Cerebellar cortex (tissue), 1 donor: Measurements from ENCODE around the gene CCDC9B.

Source experiments
- DNase-seq: peaks from one replicate; pipeline ENCODE4 v3.0.0-alpha.2; 2015; ENCODE audit warnings: low spot score

The CCDC9B gene

DNA sequence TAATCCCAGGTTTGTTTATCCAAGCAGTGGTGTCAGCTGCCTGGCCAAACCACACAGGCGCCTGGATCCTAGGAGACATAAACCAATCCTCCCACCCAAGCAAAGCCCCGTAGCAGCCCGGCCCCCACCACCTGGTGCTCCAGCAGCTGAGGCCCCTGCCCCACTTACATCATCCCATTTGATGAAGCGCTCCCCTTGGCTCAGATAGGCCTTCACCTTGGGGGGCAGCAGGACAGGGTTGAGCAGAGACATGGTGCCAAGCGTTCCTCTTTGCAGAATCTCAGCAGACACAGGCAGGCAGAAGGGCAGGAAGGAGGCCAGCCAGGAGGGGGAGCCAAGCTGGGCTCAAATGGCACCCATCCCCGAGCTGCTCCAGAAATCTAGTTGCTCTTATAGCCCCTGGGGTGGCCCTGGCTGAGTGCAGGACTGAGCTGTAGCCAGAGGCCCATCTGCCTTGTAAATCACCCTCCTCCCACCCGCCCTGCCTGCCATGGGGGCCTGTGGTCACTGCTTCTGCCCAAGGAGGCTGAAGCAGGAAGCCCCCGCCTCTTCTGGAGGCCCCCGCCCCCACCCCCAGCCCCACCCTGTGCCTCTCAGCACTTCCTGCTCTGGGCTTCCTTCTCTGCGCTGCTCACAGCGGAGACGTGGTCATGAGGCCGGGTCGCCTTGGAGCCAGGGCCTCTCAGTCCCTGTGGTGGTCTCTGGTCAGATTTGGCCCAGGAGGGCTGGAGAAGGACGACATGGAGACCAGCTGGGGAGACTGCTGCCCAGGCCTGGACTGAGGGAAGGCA is 33.1 kb downstream of the CCDC9B start, which contains the start of gene PLCB2:
Gene PLCB2 (minus strand): TSS at position 515 of the 791 bp plus-strand sequence. CDS start 263 bp downstream, at position 252.
- peak; percentile 48 for DNase-seq

DNA sequence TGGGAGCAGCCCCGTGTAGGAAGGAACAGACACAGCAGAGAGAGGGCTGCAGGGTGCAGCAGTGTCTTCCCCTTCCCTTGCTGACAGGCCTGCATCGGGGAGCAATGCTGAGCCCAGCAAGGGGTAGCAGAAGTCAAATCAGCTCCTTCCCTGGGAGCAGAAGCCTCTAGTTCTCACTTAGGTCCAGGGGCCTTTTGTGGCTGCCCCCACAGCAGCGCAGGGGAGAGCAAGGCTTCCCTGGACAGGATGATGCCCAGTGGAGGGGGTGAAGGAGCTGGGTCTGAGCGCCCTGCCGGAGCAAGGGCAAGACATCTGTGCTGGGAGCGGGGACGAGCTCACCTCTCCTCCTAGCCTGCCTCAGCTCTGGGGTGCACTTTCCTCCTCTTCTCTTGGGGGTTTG is 33.8 kb downstream of the CCDC9B start:
- no peak for DNase-seq

DNA sequence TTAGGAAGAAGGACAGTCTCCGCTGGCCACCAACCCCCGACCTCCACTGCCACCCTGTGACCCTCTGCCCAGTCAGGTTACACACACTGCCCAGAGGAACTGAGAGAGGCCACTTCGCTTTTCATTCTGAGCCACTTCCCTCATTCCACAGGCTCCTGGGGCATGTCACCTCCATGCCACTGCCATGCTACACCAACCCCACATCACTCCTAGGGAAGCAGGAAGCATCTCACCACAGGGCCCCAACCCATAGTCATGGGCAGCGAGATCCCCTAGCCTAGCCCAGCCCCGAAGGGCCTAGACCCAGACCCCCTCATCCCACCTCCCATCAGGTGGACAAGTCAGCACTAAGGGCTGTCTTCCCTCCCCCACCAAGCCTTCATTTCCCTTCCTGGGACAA is 34.4 kb downstream of the CCDC9B start:
- no peak for DNase-seq

DNA sequence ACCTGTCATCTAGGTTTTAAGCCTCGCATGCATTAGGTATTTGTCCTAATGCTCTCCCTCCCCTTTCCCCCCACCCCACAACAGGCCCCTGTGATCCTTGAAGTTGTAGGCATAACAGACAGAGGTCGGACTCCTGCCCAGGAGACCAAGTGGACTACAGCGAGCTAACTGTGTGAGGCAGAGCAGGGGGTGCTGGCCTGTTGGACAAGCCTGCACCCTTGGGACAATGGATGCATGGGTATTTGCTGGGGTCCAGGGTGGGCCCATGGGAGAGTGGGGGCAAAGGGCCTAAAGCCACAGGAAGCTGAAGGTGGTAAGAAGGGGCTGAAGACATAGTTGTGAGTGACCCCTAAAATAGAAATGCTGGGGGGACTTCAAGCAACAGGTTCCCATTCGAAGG is 35.5 kb downstream of the CCDC9B start:
- no peak for DNase-seq

DNA sequence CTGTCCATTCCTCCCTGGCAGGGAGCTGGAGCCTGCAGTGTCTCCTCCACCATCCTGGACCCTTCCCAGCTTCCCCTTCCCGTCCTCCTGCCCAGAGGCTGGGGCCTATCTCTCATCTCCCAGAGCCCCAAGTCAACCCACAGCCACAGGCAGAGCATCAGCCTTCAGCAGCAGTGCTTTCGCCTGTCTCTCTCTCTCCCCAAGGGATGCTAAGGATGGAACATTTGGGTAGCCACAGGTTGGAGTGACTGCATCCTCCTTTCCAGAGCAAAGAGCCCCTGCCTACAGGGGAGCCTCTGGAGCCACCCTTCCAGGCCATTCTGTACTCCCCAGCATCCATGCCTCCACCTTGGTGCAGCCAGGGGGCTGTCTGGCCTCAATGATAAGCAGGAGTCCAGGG is 37.2 kb downstream of the CCDC9B start:
- no peak for DNase-seq

DNA sequence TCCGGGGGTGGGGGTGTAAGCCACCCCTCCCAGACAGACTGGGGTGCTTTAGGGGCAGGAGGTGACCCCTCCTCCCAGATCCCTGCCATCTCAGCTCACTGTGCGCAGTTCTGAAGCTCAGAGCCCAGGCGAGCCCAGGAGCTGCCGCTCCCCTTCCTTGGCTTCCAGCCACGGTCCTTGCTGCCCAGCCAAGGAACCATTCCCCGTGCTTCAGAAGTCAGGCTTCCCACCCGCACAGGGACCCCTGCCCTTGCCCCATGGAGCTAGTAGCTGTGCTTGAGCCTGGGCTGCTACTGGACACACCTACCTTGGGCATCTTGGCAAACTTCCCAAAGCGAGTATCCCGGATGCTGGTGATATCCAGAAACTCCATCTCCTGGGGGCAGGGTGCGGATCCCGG is 37.8 kb downstream of the CCDC9B start:
- no peak for DNase-seq

DNA sequence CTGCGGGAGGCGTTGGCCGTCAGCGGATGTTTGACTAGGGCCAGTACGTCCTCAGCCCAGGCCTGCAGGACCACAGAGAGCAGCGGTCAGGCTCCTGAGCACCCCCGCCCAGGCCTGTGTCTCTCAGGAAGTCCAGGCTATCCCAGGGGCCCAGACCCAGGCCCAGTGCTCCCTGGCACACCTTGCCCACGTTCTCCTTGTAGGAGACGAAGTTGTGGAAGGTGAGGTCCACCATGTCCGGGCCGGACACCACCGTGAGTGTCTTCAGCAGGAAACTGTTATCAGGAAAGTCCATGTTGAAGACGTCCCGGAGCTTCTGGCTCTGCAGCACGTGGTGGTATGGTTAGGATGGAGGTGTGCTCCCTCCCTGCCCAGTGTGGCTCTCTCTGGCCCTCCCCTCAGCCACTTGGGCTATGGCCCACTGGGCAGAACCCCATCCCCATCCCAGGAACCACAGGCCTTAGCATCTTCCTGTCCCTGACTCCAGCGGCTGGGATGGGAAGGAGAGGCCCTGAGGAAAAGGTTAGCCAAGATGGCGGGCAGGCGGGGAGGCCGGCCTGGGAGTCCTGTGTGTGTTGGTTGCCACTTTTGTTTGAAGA is 38.4 kb downstream of the CCDC9B start:
- no peak for DNase-seq

DNA sequence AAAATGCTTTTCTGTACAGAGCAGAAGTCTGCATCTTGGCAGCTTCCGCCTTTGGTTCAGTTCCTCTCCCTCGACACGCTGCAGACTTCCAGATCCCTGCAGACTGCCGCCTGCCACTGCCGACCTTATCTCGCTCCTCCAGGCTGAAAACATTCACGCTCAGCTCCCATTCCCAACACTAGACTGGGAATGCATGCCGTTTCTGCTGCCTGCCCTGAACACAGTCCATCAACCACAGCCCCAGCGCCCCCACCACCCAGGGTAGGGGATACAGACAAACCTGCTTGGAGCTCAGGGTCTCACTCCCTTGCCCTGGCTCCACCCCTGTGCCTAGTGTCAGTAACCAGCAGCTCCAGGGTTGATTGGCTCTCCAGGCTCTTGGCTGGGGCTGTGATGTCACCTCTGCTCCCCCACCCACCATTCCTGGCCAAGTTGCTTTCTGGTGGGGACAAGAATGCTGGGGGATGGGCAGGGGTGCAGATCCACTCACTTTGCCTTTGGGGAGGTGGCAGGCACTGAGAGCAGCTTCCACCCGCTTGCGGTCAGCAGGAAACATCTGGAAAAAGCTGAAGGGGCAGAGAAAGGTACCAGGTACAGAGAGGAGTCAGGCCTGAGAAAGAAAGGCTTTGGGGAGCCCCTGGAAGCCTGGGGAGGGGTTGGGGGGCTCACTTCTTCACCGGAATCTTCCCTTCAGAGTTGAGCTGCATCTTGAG is 39.1 kb downstream of the CCDC9B start:
- no peak for DNase-seq

DNA sequence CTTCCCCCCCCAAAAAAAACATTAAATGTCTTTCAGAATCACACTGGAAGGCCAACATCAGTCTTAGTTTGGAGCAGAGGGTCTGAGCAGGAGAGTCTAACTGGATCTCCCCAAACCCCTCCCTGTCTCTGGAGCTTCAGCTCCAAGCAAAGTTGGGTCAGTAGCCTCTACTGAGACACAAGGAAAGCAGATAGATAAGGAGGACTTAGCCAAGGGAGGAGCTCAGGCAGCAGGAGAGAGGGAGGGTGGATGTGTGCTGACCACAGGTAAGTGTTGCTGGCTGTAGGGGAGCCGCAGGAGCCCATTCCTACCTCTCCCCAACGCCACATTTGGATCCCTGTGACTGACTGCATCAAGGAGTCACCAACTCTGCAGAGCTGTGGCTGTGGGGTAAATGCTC is 40.0 kb downstream of the CCDC9B start:
- DNase-seq: no peak

DNA sequence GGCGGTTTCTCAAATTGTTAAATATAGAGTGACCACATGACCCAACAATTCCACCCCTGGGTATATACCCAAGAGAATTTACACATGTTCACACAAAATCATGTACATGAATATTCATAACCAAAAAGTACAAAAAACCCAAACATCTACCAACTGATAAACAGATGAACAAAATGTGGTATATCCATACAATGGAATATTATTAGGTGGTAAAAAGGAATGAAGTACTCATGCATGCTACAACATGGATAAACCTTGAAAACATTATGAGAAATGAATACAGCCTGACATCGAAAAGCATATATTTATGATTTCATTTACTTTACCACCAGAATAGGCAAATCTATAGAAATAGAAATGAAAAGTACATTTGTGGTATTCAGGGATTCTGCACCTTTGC is 40.4 kb downstream of the CCDC9B start:
- DNase-seq: no peak

DNA sequence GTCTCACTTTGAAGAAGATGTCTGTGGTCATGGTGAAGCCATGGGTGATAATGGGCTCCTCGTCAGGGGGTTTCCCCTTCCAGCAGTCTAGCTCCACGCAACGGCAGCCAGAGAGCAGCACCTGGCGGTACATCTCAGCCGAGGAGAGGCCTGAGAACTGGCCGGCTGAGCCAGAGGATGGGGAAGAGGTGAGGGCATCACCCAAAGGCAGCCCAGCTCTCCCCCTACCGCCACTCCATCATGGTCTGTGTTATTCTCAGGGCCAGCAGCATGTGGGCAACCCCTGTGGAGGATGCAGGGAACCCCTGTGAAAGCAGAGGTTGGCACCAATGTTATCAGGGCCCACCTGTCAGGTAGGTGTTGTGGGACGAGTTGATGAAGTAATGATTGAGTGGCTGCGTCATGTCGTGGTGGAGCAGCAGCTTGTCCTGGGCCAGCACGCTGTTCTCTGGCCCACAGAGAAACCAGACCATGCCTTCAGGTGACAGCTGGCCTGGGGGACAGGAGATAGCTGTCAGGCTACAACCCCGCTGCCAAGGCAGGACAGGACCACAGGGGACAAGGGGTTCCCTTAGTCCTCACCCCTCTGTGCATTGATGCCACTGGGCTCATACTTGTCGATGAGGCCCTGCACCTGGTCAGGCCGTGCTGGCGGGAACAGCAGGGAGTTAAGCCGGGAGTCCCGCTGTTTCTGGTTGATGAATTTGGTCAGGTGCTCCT is 42.4 kb downstream of the CCDC9B start:
- no peak for DNase-seq

DNA sequence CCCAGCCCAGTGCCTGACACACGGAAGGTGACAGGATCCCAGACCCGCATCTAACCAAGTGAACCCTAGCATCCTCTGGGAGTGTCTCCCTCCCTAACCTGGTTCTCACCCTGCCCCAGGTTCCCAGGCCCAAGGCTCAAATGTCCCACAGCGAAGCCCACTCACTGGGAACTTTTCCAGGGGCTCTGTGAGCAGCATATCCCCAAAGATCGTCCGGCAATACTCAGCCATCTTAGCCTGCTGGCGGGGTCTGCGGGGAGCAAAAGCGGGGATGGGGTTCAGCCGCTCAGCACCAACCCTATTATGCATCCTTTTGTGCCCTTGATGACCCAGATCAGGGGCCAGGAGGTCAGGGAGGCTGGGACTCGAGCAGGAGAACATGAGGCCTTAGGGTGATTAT is 43.4 kb downstream of the CCDC9B start:
- no peak for DNase-seq

DNA sequence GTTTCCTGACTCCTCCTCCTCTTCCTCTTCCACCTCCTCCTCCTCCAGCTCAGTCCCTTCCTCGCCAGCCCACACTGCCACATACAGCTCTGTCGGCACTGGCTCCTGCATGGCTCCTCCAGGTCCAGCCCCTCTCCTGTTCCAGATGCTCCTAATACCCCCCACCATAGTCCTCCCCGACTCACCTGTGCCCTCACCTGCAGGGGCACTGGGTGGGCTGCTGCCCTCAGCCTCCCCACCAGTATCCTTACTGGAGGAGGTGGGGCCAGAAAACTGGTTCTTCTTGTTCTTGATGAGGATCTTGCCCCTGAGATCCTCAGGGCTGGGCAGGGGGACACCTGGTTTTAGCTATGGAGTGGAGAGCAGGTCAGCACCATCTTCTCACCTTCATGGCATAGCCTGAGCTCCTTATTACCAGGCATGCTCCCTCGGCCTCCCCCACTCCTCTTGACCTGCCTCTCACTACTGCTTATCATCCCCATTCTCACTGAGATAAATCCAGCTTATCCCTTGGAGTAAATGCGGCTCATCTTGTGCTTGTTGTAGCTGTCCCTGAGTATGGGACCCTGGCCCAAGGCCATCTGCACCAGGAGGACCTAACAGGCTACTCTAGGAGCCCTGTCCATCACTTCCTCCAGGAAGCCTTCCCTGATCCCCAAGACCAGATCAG is 44.0 kb downstream of the CCDC9B start:
- DNase-seq: no peak

DNA sequence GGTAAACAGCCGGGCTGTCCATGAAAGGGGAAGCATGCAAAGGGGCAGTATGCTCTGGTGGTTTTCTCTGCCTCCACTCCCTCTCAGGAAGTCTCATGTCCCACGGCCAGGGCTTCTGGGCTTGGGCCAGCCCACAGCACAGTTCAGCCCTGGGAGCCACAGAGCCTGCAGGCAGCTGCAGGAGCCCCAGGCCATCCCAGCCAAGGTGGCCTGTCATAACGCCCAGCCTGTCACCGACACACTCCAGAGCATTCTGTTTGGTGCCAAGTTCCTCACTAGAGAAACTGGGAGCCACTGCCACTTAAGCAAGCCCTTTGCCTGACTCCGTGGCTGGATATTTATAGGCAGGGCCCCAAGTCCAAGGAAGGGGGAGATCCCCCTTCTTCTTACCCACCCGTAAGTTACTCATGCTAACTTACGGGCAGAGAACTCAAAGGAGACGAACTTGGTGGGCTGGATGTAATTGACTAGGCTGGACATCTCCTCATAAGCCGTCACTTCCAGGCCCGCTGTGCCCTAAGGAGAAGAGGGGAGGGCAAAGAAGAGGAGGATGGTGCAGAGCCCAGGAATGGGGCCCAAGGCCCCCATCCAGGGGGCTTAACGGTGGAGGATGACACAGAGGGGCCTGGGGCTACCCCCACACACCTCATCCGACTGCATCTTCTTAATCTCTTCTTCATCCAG is 44.7 kb downstream of the CCDC9B start:
- no peak for DNase-seq

DNA sequence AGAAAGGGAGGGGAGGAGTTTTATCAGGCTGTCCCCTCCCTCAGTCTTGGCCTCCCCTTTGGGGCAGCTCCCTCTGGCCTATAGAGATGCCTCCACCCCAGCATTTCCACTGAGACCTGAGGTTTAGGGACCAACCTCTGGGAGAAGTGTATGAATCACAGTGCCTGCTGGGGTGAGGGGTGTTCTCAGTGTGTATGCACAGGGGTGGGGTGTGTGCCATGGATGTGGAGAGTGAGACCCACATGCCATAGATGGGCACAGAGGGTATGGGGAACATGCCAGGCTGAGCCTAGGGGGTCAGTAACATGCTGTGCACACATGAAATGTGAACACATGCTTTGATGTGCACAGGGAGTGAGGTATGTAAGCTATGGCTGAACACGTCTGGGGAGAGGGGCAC is 45.4 kb downstream of the CCDC9B start:
- DNase-seq: no peak

DNA sequence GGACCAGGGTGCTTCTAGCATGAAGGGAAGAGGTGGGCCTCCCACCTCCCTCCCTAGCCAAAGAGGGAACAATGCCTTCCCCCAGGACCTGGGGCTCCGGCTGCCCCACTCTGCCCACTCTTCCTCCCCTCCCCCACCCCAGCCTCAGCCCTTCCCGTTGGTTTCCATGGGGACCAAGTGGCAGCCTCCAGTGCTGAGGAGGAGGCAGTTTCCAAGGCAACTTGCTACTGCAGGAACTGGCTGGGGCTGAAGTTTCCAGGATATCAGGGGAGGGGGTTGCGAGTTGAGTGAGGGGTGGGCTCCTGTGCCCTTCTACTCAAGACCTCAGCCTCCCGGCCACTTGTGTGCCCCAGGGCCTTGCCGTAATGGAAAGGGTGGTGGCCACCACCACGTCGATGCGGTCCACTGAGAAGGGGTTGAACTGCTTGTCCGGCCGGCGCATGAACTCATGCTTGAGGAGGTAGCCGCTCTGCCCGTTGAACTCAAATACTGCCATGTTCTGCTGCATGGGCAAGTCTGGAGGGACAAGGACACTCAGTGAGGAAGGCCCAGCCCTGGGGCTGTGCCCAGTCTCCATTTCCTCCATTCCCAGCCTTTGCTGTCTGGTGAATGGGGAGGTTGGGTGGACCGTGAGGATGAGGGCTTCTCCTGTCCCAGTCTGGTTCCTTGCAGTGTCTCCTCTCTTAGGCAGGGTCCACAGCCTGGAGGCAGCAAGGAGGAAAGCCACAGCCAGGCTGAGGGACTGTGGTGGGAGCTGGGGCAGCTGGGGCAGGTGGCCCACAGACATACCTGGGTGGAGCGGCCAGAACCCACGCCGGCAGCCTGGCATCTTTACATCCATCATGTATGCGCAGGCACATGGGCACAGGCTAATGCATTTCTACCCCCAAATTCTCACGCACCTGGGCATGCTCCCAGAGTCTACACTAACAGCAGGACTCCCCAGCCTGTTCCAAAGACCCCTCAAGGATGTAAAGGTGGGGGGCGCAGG is 46.5 kb downstream of the CCDC9B start:
- no peak for DNase-seq

DNA sequence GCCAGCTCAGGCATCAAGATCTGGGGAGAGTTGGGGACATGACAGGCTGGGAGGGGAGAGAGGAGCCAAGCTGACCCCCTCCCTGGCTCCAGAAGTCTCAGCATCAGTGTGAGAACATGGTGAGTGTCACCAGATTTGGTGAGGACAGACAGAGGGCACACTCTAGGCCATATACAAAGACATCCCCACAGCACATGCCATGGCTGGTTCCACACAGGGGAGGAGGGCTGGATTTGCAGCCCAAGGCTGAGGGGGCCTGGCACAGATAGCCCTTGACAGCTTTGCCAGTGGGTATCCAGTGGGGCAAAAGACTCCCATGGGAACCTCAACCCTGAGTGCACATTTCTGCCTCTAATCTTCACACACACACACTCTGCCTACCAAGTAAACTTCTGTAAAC is 47.7 kb downstream of the CCDC9B start:
- DNase-seq: no peak

DNA sequence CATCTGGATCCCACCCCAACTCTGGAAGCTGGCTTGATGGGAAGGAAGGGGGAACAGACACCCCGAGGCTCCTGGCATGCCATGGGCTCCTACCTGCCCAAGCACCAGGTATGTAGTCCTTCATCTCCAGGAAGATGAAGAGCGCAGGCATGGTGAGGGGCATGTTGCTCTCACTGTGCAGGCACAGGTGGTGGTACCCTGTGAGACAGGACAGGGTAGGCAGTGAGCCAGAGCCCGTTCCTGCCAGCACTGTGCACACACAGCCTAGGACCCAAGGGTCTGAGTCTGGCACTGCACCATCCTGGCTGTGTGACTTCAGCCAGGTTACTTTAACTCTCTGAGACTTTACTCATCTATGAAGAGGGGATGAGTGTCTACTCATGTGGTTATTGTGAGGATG is 48.5 kb downstream of the CCDC9B start:
- no peak for DNase-seq

DNA sequence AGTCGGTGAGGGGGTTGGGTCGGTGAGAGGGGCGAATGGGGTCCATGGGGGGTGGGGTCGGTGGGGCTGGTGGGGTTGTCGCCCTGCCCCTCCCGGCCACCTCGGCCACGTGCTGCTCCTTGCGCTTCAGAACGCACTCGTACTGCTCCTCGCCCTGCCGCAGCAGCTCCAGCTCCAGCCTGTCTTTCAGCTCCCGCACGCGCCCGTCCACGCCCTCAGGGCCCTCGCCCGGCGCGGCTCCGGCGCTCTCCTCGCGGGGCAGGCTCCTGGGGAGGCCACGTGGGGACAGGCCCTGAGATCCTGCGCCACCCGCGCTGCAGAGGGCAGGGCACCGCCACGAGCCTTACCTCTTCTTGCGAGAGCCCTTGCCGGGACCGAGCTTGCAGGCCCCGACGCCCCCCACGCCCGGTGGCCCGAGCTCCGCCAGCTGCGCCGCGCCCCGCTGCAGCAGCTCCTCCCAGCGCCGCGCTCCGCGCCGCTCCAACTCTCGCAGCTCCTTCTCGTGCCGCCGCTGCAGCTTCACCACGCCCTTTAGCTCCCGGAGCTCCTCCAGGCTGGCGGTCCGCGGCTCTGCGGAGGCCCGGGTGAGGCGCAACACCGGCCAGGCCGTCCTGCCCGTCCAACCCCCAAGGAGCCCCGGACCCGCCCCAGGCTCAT is 49.7 kb downstream of the CCDC9B start:
- DNase-seq: no peak

DNA sequence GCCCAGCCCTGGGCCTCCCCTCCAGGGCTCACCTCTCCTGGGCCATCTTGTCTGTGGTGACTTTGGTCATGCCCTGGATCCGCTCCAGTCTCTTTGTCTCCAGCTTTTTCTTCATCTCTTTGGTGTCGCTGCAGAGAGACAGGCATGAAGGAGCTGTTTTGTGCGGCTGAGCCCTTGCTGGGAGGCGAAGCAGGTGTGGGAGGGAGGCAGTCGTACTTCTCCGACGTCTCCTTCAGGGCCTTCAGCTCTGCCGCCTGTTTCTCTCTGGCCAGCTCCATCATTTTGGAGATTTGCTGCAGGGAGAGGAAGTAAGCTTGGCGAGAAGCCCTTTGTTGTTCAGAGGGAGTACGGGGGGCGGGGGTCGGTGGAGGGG is 50.2 kb downstream of the CCDC9B start:
- DNase-seq: no peak
